ENCODE measurements around the gene KRT4. TPM values are rescaled to one million over a fixed set of nuclear protein-coding genes. Genes with fewer than 3 reads are reported as not detected.
"Not testable (repeated sequence)": the region's sequence is repeated elsewhere in the genome, so short reads cannot be mapped to it uniquely, and the experiment has no call there.

KRT4 gene
- polyA plus RNA-seq, 3 donors, result not detected

GRCh38 chr12:52796429-52796794, 17.5 kb downstream of the KRT4 start:
- H3K4me3 Mint-ChIP-seq, result no peak overlapping the region
- TF ChIP-seq CTCF (IDR thresholded peaks at IDR 0.05), result no peak
- no peak for DNase-seq
- H3K4me2 ChIP-seq (replicated peaks; ENCODE audit: extremely low read depth, low read length, poor library complexity, severe bottlenecking), result no peak overlapping the region
- no peak overlapping the region for H3K27ac ChIP-seq (ENCODE audit: low read depth in 1 of 2, low read length in 2 of 2)
- no peak overlapping the region for H3K4me3 ChIP-seq (replicated peaks in 1 of 3; ENCODE audit: low read depth in 2 of 3, low read length in 3 of 3)
- H3K79me2 ChIP-seq (ENCODE audit: insufficient read depth, low read length), result no peaks in the 10 kb centered on the region
- no peaks in the 10 kb centered on the region for H3K4me1 Mint-ChIP-seq
- no peak overlapping the region for H3K27ac Mint-ChIP-seq
- no peaks in the 10 kb centered on the region for H3K36me3 Mint-ChIP-seq
- no peaks in the 10 kb centered on the region for H4K20me1 ChIP-seq (ENCODE audit: insufficient read depth, low read length)
- H3K36me3 ChIP-seq (replicated peaks in 1 of 2; ENCODE audit: control insufficient read depth in 1 of 2, insufficient read depth in 2 of 2, low read length in 2 of 2), result no peaks in the 10 kb centered on the region
- H3K9me3 Mint-ChIP-seq, result peaks cover 0 to 2% (median 0%) of the 10 kb centered on the region in 7 donors
- no peaks in the 10 kb centered on the region for H3K9me3 ChIP-seq (replicated peaks in 1 of 2; ENCODE audit: control insufficient read depth in 1 of 2, insufficient read depth in 1 of 2, low read length in 2 of 2)
- 86% methylated on average over 1 of the region's 3 CpGs for WGBS (ENCODE audit: insufficient coverage)
- H3K4me1 ChIP-seq (ENCODE audit: control insufficient read depth in 1 of 2, insufficient read depth in 2 of 2, low read length in 2 of 2), result no peaks in the 10 kb centered on the region
- H3K9ac ChIP-seq (ENCODE audit: insufficient read depth, low read length, poor library complexity, severe bottlenecking), result no peak overlapping the region
- peaks cover 7 to 14% (median 7%) of the 10 kb centered on the region in 3 donors for H3K27me3 Mint-ChIP-seq (ENCODE audit: low read depth in 3 of 3)
- H2AFZ ChIP-seq (ENCODE audit: insufficient read depth, low read depth, low read length, poor library complexity, severe bottlenecking), result no peak overlapping the region
- H3K27me3 ChIP-seq (ENCODE audit: control insufficient read depth in 2 of 2, insufficient read depth in 2 of 2, low read length in 2 of 2), result no peaks in the 10 kb centered on the region
- intact Hi-C loops (cut with micrococcal nuclease), result no loop called here

GRCh38 chr12:52795694-52796428, 18.1 kb downstream of the KRT4 start, which contains the start of gene KRT3:
KRT3 (minus strand) TSS chr12:52796117; CDS start chr12:52796042, 75 bp downstream.
- H3K4me2 ChIP-seq (replicated peaks; ENCODE audit: extremely low read depth, low read length, poor library complexity, severe bottlenecking), result no peak within 1 kb of the TSS

DNA sequence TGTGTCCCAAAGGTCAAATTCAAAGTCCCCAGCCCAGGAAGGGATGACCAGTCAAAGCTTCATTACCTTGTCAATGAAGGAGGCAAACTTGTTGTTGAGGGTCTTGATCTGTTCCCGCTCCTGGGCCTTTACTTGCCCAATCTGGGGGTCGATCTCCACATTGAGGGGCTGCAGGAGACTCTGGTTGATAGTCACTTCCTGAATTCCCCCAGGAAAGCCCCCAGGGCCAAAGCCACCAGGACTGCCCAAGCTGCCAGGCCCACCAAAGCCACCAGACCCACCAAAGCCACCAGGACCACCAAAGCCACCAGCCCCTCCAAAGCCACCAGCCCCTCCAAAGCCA, 18.6 kb downstream of the KRT4 start:
- H3K9me3 ChIP-seq (replicated peaks in 1 of 2; ENCODE audit: control insufficient read depth in 1 of 2, insufficient read depth in 1 of 2, low read length in 2 of 2); H3K27ac ChIP-seq (ENCODE audit: low read depth in 1 of 2, low read length in 2 of 2); H3K27me3 ChIP-seq (ENCODE audit: control insufficient read depth in 2 of 2, insufficient read depth in 2 of 2, low read length in 2 of 2); H3K4me3 ChIP-seq (replicated peaks in 1 of 3; ENCODE audit: low read depth in 2 of 3, low read length in 3 of 3); H3K27ac Mint-ChIP-seq; DNase-seq; H3K4me2 ChIP-seq (replicated peaks; ENCODE audit: extremely low read depth, low read length, poor library complexity, severe bottlenecking); H3K79me2 ChIP-seq (ENCODE audit: insufficient read depth, low read length); H3K36me3 ChIP-seq (replicated peaks in 1 of 2; ENCODE audit: control insufficient read depth in 1 of 2, insufficient read depth in 2 of 2, low read length in 2 of 2); H3K9ac ChIP-seq (ENCODE audit: insufficient read depth, low read length, poor library complexity, severe bottlenecking); intact Hi-C loops (cut with micrococcal nuclease); H4K20me1 ChIP-seq (ENCODE audit: insufficient read depth, low read length); H3K4me1 ChIP-seq (ENCODE audit: control insufficient read depth in 1 of 2, insufficient read depth in 2 of 2, low read length in 2 of 2); H2AFZ ChIP-seq (ENCODE audit: insufficient read depth, low read depth, low read length, poor library complexity, severe bottlenecking); H3K4me1 Mint-ChIP-seq; H3K36me3 Mint-ChIP-seq; H3K4me3 Mint-ChIP-seq; H3K9me3 Mint-ChIP-seq: not testable (repeated sequence)
- 80% methylated on average over 1 of the region's 2 CpGs for WGBS (ENCODE audit: insufficient coverage)
- peaks cover 12 to 23% (median 18%) of the 10 kb centered on the region in 3 donors for H3K27me3 Mint-ChIP-seq (ENCODE audit: low read depth in 3 of 3)

More at GRCh38 chr12:52795694-52796428, 18.1 kb downstream of the KRT4 start, which contains the start of gene KRT3:
- Mint-ChIP-seq H3K4me1 (no peaks in the 10 kb centered on the region), H3K27me3 (ENCODE audit: low read depth in 3 of 3) (peaks cover 7 to 18% (median 12%) of the 10 kb centered on the region in 3 donors), H3K9me3 (peaks cover 0 to 2% (median 0%) of the 10 kb centered on the region in 7 donors), H3K27ac (no peak within 1 kb of the TSS), H3K36me3 (no peaks in the 10 kb centered on the region), H3K4me3 (no peak within 1 kb of the TSS)
- Histone ChIP-seq H3K27me3 (ENCODE audit: control insufficient read depth in 2 of 2, insufficient read depth in 2 of 2, low read length in 2 of 2) (peaks cover 0 to under 1% of the 10 kb centered on the region in 2 donors), H2AFZ (ENCODE audit: insufficient read depth, low read depth, low read length, poor library complexity, severe bottlenecking) (no peak within 1 kb of the TSS), H3K36me3 (replicated peaks in 1 of 2; ENCODE audit: control insufficient read depth in 1 of 2, insufficient read depth in 2 of 2, low read length in 2 of 2) (no peaks in the 10 kb centered on the region), H3K9ac (ENCODE audit: insufficient read depth, low read length, poor library complexity, severe bottlenecking) (no peak within 1 kb of the TSS), H3K4me3 (replicated peaks in 1 of 3; ENCODE audit: low read depth in 2 of 3, low read length in 3 of 3) (no peak within 1 kb of the TSS), H3K79me2 (ENCODE audit: insufficient read depth, low read length) (no peaks in the 10 kb centered on the region), H3K27ac (ENCODE audit: low read depth in 1 of 2, low read length in 2 of 2) (no peak within 1 kb of the TSS), H4K20me1 (ENCODE audit: insufficient read depth, low read length) (no peaks in the 10 kb centered on the region), H3K9me3 (replicated peaks in 1 of 2; ENCODE audit: control insufficient read depth in 1 of 2, insufficient read depth in 1 of 2, low read length in 2 of 2) (no peaks in the 10 kb centered on the region), H3K4me1 (ENCODE audit: control insufficient read depth in 1 of 2, insufficient read depth in 2 of 2, low read length in 2 of 2) (no peaks in the 10 kb centered on the region)
- over 99% methylated on average over 15 of the region's 17 CpGs for WGBS (ENCODE audit: insufficient coverage)
- intact Hi-C loops (cut with micrococcal nuclease), result no loop called here
- TF ChIP-seq CTCF (IDR thresholded peaks at IDR 0.05), result no peak
- no peak for DNase-seq

Data from CD14-positive monocyte (primary cell).